Nephron progenitor cell (in vitro differentiated cells): ENCODE results near the gene WDFY2.
"Not testable (repeated sequence)": the region's sequence is repeated elsewhere in the genome, so short reads cannot be mapped to it uniquely, and the experiment has no call there.

Experiments
- DNase-seq: peaks from one replicate; pipeline ENCODE4 v3.0.0; 2021
- H3K27ac Mint-ChIP-seq: 2 replicates; pipeline ENCODE4 v1.8.0; 2021; ENCODE audit warnings: mild to moderate bottlenecking, moderate library complexity, mixed read lengths
- H3K27me3 Mint-ChIP-seq: 2 replicates; pipeline ENCODE4 v1.8.0; 2021; ENCODE audit warnings: mild to moderate bottlenecking, low read depth, mixed read lengths; ENCODE audit not compliant: poor library complexity
- H3K36me3 Mint-ChIP-seq: 2 replicates; pipeline ENCODE4 v1.8.0; 2021; ENCODE audit warnings: low read depth, mixed read lengths
- H3K4me1 Mint-ChIP-seq: 2 replicates; pipeline ENCODE4 v1.8.0; 2021; ENCODE audit warnings: mixed read lengths
- H3K4me3 Mint-ChIP-seq: 2 replicates; pipeline ENCODE4 v1.8.0; 2021; ENCODE audit warnings: mild to moderate bottlenecking, moderate library complexity, mixed read lengths
- H3K9me3 Mint-ChIP-seq: 2 replicates; pipeline ENCODE4 v1.8.0; 2021; ENCODE audit warnings: mild to moderate bottlenecking, moderate library complexity, mixed read lengths
- CTCF ChIP-seq: fragments of 200-600 bp; sonication (generic); IDR thresholded peaks from 2 replicates; pipeline ENCODE4 v1.5.0; 2021; ENCODE audit warnings: antibody characterized with exemption

WDFY2 gene

GRCh38 chr13:51590971-51591627, 6.8 kb downstream of the WDFY2 start:
- H3K4me1 Mint-ChIP-seq = peaks cover 47% of the 10 kb centered on the region
- no peak overlapping the region for H3K27ac Mint-ChIP-seq
- no peak overlapping the region for H3K4me3 Mint-ChIP-seq
- no peak for TF ChIP-seq CTCF
- H3K9me3 Mint-ChIP-seq = no peaks in the 10 kb centered on the region
- peaks cover 4% of the 10 kb centered on the region for H3K36me3 Mint-ChIP-seq
- peaks cover 4% of the 10 kb centered on the region for H3K27me3 Mint-ChIP-seq
- no peak for DNase-seq

DNA sequence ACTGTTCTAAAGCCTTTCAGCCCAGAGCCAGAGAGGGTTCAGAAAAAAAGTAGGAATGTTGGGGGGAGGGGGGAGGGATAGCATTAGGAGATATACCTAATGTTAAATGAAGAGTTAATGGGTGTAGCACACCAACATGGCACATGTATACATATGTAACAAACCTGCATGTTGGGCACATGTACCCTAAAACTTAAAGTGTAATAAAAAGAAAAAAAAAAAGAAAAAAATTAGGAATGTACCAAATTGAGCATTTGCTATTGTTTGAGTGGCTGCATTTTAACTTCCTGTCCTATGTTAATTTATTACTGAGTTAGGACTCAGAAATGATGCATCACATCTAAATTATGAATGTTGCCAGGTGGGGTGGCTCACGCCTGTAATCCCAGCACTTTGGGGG, 7.7 kb downstream of the WDFY2 start:
- not testable (repeated sequence) for H3K9me3 Mint-ChIP-seq, H3K36me3 Mint-ChIP-seq, H3K27me3 Mint-ChIP-seq, H3K4me3 Mint-ChIP-seq, H3K27ac Mint-ChIP-seq, DNase-seq
- peaks cover 44% of the 10 kb centered on the region for H3K4me1 Mint-ChIP-seq

- no peak overlapping the region for H3K4me3 Mint-ChIP-seq
- TF ChIP-seq CTCF = no peak
- peaks cover 4% of the 10 kb centered on the region for H3K36me3 Mint-ChIP-seq
- no peak for DNase-seq
- H3K4me1 Mint-ChIP-seq = peaks cover 24% of the 10 kb centered on the region
- peaks cover 4% of the 10 kb centered on the region for H3K27me3 Mint-ChIP-seq
- H3K27ac Mint-ChIP-seq = no peak overlapping the region
- no peaks in the 10 kb centered on the region for H3K9me3 Mint-ChIP-seq
Observed at GRCh38 chr13:51594432-51594831, 10.2 kb downstream of the WDFY2 start.

GRCh38 chr13:51595416-51595815, 11.2 kb downstream of the WDFY2 start:
- Mint-ChIP-seq H3K36me3 (peaks cover 4% of the 10 kb centered on the region), H3K27ac (no peak overlapping the region), H3K4me1 (peaks cover 15% of the 10 kb centered on the region), H3K4me3 (no peak overlapping the region), H3K27me3 (peaks cover 4% of the 10 kb centered on the region), H3K9me3 (no peaks in the 10 kb centered on the region)
- TF ChIP-seq CTCF = no peak
- no peak for DNase-seq

DNA sequence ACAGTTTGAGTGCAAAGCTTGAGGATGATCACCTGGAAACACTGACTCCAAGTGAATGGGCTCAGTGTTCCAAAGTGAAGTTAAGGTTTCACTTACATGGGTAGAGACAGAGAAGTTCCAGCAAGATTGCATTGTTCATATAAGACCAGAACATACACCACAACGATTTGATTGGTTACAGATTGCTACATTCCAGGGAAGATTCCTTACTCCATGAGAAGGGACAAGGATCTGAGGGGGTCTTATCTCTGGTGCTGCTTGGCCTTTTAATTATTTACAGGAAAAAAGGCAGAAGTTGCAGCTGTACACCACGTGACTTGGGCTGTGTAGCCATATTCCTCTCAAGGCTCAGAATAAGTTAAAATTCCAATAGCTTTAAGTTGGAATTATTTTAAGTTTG, 12.3 kb downstream of the WDFY2 start:
- no peak for TF ChIP-seq CTCF
- Mint-ChIP-seq H3K27ac (no peak overlapping the region), H3K9me3 (no peaks in the 10 kb centered on the region), H3K27me3 (peaks cover 4% of the 10 kb centered on the region), H3K36me3 (peaks cover 4% of the 10 kb centered on the region), H3K4me1 (peaks cover 3% of the 10 kb centered on the region), H3K4me3 (no peak overlapping the region)
- DNase-seq = no peak

GRCh38 chr13:51599444-51600176, 15.3 kb downstream of the WDFY2 start:
- no peak for DNase-seq
- no peaks in the 10 kb centered on the region for H3K9me3 Mint-ChIP-seq
- no peak overlapping the region for H3K27ac Mint-ChIP-seq
- TF ChIP-seq CTCF = no peak
- no peak overlapping the region for H3K4me3 Mint-ChIP-seq
- no peaks in the 10 kb centered on the region for H3K27me3 Mint-ChIP-seq
- peaks cover 4% of the 10 kb centered on the region for H3K36me3 Mint-ChIP-seq
- peaks cover under 1% of the 10 kb centered on the region for H3K4me1 Mint-ChIP-seq
